Ovary (tissue), 9 donors: ENCODE data around the gene COPS8. TPM values are rescaled to one million over a fixed set of nuclear protein-coding genes. Genes with fewer than 3 reads are reported as not detected.
A peak's percentile ranks its signal among the peaks of the same experiment; 100 is the strongest.

Source experiments
- DNase-seq, 5 donors: peaks; one replicate each; pipeline ENCODE4 v3.0.0-alpha.2; 2019 to 2020
- H3K27ac ChIP-seq, 2 donors: fragments of 200-600 bp; one replicate each; pipeline versions ENCODE4 v1.5.1 to v1.8.0; 2019 to 2022
- H3K27me3 ChIP-seq: fragments of 200-600 bp; one replicate; pipeline ENCODE4 v1.8.0; 2022
- H3K36me3 ChIP-seq: fragments of 200-600 bp; sonication (generic); one replicate; pipeline ENCODE4 v1.5.1; 2019
- H3K4me1 ChIP-seq: one replicate; pipeline ENCODE4 v1.8.1; 2013; ENCODE audit warnings: mild to moderate bottlenecking, moderate library complexity; ENCODE audit not compliant: insufficient read depth
- H3K4me3 ChIP-seq: fragments of 200-600 bp; sonication (generic); one replicate; pipeline ENCODE4 v1.5.1; 2017
- H3K9me3 ChIP-seq, 2 donors: fragments of 200-600 bp in 1 of 2; sonication (generic) in 1 of 2; one replicate each; pipeline versions ENCODE4 v1.5.1 to v1.8.1; 2013 to 2019; ENCODE audit warnings: mild to moderate bottlenecking in 1 of 2, moderate library complexity in 1 of 2
- EP300 ChIP-seq: sonication (generic); formaldehyde crosslinking; IDR thresholded peaks from one replicate; pipeline ENCODE4 v1.6.1; 2017; ENCODE audit warnings: antibody characterized with exemption
- POLR2A ChIP-seq: fragments of 450-650 bp; IDR thresholded peaks from one replicate; pipeline ENCODE4 v1.6.1; 2017; ENCODE audit warnings: antibody characterized with exemption, mild to moderate bottlenecking, moderate library complexity
- WGBS, 3 donors: extraction: QIAGEN DNeasy Blood & Tissue Kit in 1 of 3; methylation state at CpG; one replicate each; pipeline versions ENCODE4 v1.1.5 to v1.1.7; 2013 to 2017; 5-methylcytosine and 5-hydroxymethylcytosine counted together
- intact Hi-C, 4 donors: fragments of 100-400 bp; cut with DNase I; formaldehyde crosslinking; loops; one replicate each; pipeline versions ENCODE4 v1.11.0 to v1.15.1; 2022 to 2023
- polyA plus RNA-seq, 2 donors: library from polyadenylated mRNA; stranded (reverse); fragments of 200-250 nt in 1 of 2; fragments of 350-450 nt in 1 of 2; fragmentation: Illumina TruSeq in 1 of 2; extraction: RNeasy Lipid Tissue Mini Kit (QIAGEN cat#74804) in 1 of 2; gene quantifications; one replicate each; pipeline ENCODE4 v1.2.3, GENCODE V29; 2013 to 2014
- total RNA-seq, 7 donors: library from RNA; depleted of rRNA in 2 of 7; stranded (reverse); fragments of >200 nt in 2 of 7; fragmentation: NEBNext Ultra II Directional in 3 of 7; extraction: Animal tissue kit (Norgen Biotek cat#: 25700) in 3 of 7; gene quantifications; one replicate each; pipeline versions ENCODE4 v1.1.0 to v1.2.4, GENCODE V29; 2016 to 2023
- TF ChIP-seq, protein P1 (sequence below), 3 donors: fragments of 450-650 bp in 2 of 3; fragments of 200-600 bp in 1 of 3; IDR thresholded peaks; one replicate each; pipeline versions ENCODE4 v1.5.1 to v1.8.0; 2016 to 2022; ENCODE audit warnings: antibody characterized with exemption in 3 of 3, mild to moderate bottlenecking in 1 of 3
- donor health status: DM: no; HTN: no; CAD: no; lungs with moderate emphysema.
- donor health status: DM: no; HTN: no; CAD: no.
- donor health status: Bipolar disorder and iron deficiency.
- donor health status: DM: yes; HTN: yes; CAD: no.
- donor health status: DM: no; HTN: no; CAD: no.
- donor health status: DM: yes; HTN: yes; CAD: no.

COPS8 gene
- total and polyA plus RNA-seq, 9 donors, result 43.9 to 116 (median 56.6) TPM

GRCh38 chr2:237092920-237093781 lies 7.5 kb downstream of the COPS8 start:
- Histone ChIP-seq H3K9me3 (no peaks in the 10 kb centered on the region), H3K4me1 (peaks cover 6% of the 10 kb centered on the region)
- peak in 4 of 5 donors; percentile 49 to 65 (median 58) for DNase-seq

GRCh38 chr2:237096201-237096600 lies 10.5 kb downstream of the COPS8 start:
- H3K4me3 ChIP-seq, result no peak overlapping the region
- no peak overlapping the region for H3K27ac ChIP-seq
- H3K9me3 ChIP-seq, result no peaks in the 10 kb centered on the region
- no peaks in the 10 kb centered on the region for H3K36me3 ChIP-seq
- TF ChIP-seq POLR2A (no peak), EP300 (no peak)
- TF ChIP-seq, protein P1, sequence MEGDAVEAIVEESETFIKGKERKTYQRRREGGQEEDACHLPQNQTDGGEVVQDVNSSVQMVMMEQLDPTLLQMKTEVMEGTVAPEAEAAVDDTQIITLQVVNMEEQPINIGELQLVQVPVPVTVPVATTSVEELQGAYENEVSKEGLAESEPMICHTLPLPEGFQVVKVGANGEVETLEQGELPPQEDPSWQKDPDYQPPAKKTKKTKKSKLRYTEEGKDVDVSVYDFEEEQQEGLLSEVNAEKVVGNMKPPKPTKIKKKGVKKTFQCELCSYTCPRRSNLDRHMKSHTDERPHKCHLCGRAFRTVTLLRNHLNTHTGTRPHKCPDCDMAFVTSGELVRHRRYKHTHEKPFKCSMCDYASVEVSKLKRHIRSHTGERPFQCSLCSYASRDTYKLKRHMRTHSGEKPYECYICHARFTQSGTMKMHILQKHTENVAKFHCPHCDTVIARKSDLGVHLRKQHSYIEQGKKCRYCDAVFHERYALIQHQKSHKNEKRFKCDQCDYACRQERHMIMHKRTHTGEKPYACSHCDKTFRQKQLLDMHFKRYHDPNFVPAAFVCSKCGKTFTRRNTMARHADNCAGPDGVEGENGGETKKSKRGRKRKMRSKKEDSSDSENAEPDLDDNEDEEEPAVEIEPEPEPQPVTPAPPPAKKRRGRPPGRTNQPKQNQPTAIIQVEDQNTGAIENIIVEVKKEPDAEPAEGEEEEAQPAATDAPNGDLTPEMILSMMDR (IDR thresholded peaks at IDR 0.05), result no peak
- peaks cover 6% of the 10 kb centered on the region for H3K4me1 ChIP-seq
- H3K27me3 ChIP-seq, result no peaks in the 10 kb centered on the region
- intact Hi-C loops, result loop anchor here in 1 of 4 donors (10.0 kb wide), 3 partner anchors 59 to 479 kb away; no protein-coding TSS in a partner anchor
- DNase-seq, result no peak
- 68 to 79% (median 76%) methylated on average over 4 of the region's 4 CpGs for WGBS, 3 donors

More at GRCh38 chr2:237092920-237093781, 7.5 kb downstream of the COPS8 start:
- no peak overlapping the region for H3K4me3 ChIP-seq
- WGBS, 3 donors, result 34 to 38% (median 34%) methylated on average over 9 of the region's 9 CpGs
- no peaks in the 10 kb centered on the region for H3K27me3 ChIP-seq
- TF ChIP-seq, protein P1 (IDR thresholded peaks at IDR 0.05), result peak; percentile 47 to 83 (median 55)
- no peak for TF ChIP-seq EP300
- no peak for TF ChIP-seq POLR2A
- intact Hi-C loops, result loop anchor here in 2 of 4 donors (5.0 to 10.0 kb wide), 5 partner anchors 62 to 482 kb away; partner anchors contain the start of gene COL6A3 (in 1 of the 2)
- no peak overlapping the region for H3K27ac ChIP-seq
- no peaks in the 10 kb centered on the region for H3K36me3 ChIP-seq

GRCh38 chr2:237096911-237097310 lies 11.2 kb downstream of the COPS8 start:
- intact Hi-C loops, result loop anchor here in 1 of 4 donors (10.0 kb wide), 3 partner anchors 58 to 478 kb away; no protein-coding TSS in a partner anchor

GRCh38 chr2:237097326-237097910 lies 11.7 kb downstream of the COPS8 start:
- Histone ChIP-seq H3K9me3 (no peaks in the 10 kb centered on the region), H3K36me3 (no peaks in the 10 kb centered on the region), H3K27me3 (no peaks in the 10 kb centered on the region), H3K27ac (no peak overlapping the region), H3K4me1 (peaks cover 6% of the 10 kb centered on the region), H3K4me3 (no peak overlapping the region)
- TF ChIP-seq, protein P1 (IDR thresholded peaks at IDR 0.05), result no peak
- TF ChIP-seq POLR2A (no peak), EP300 (no peak)
- WGBS, 3 donors, result 88 to 93% (median 92%) methylated on average over 2 of the region's 2 CpGs
- DNase-seq, result no peak
- intact Hi-C loops, result loop anchor here in 1 of 4 donors (10.0 kb wide), 3 partner anchors 57 to 477 kb away; no protein-coding TSS in a partner anchor

More at GRCh38 chr2:237096911-237097310, 11.2 kb downstream of the COPS8 start:
- H3K27ac ChIP-seq, result no peak overlapping the region
- no peaks in the 10 kb centered on the region for H3K36me3 ChIP-seq
- peaks cover 6% of the 10 kb centered on the region for H3K4me1 ChIP-seq
- H3K9me3 ChIP-seq, result no peaks in the 10 kb centered on the region
- no peak overlapping the region for H3K4me3 ChIP-seq
- 75 to 82% (median 76%) methylated on average over 4 of the region's 4 CpGs for WGBS, 3 donors
- TF ChIP-seq, protein P1 (IDR thresholded peaks at IDR 0.05), result no peak
- TF ChIP-seq EP300 (no peak), POLR2A (no peak)
- no peak for DNase-seq
- H3K27me3 ChIP-seq, result no peaks in the 10 kb centered on the region
